ENCODE measurements around the gene ANKH.

Gene ANKH

DNA sequence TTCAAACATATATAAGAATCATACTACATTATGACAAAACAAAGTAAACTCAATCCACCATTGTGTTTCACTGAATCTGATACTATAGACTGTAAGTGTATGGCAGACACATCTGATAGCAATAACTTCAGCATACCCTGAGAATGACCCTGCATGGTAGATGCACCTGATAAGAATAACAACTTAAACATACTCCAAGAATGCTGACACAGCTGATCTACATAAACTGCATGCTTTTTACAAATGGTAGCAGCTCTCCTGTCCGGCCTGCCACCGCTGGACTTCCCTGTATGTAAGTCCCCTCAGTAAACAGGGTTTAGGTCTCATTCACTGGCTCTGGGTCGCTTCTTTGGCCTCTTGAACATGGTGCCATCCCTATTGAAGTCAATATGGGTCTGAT, 100.4 kb downstream of the ANKH start:
- no peaks in the 10 kb centered on the region for H3K27me3 ChIP-seq (ENCODE audit: control insufficient read depth, insufficient read depth, low read length)
- H3K9ac ChIP-seq (ENCODE audit: low read depth, low read length): no peak overlapping the region
- no peaks in the 10 kb centered on the region for H3K9me3 ChIP-seq (ENCODE audit: control insufficient read depth, insufficient read depth, low read length)
- H3K4me1 ChIP-seq (ENCODE audit: control insufficient read depth, insufficient read depth, low read length): peaks cover 7% of the 10 kb centered on the region
- H3K36me3 ChIP-seq (ENCODE audit: control insufficient read depth, insufficient read depth, low read length): no peaks in the 10 kb centered on the region
- no peak overlapping the region for H3K27ac ChIP-seq (ENCODE audit: low read depth, low read length)
- H3K4me3 ChIP-seq (ENCODE audit: low read depth, low read length): no peak overlapping the region

DNA sequence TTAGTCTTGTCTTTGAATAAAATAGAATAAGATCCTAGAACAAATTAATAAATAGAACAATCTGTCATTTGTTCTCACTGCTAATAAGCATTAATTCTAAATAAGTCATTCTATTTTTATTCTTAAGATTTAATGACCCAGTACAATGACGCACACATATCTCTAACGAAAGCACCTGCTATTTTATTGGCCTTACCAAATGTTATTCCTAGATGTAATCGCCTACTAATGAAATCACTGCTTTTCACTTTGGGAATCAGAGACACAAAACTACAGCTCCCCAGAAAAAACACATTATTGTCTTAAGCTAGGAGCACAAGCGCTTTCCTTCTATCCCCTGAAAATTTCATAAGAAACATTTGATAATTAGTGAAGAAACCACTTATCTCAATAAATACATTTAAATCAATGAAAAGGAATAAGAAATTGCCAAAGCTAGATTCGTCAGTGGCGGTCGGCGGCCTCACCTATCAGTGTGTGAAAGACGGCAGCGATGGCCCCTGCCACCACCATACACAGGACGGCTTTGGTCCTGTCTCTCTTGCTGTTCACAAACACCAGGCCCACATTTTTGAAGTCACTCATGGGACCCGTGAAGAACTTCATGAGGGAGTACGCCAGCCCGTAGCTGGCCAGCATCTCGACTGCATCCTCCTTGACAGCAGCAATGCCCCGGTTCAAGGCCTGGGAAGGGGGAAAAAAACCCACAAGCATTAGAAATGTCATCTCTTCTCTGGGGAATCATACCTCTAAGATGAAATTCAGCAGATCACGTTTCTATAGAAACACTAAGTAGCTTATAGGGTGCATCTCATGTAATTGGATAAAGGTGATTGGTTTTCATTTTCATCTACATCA, 102.8 kb downstream of the ANKH start:
- no peak overlapping the region for H3K27ac ChIP-seq (ENCODE audit: low read depth, low read length)

DNA sequence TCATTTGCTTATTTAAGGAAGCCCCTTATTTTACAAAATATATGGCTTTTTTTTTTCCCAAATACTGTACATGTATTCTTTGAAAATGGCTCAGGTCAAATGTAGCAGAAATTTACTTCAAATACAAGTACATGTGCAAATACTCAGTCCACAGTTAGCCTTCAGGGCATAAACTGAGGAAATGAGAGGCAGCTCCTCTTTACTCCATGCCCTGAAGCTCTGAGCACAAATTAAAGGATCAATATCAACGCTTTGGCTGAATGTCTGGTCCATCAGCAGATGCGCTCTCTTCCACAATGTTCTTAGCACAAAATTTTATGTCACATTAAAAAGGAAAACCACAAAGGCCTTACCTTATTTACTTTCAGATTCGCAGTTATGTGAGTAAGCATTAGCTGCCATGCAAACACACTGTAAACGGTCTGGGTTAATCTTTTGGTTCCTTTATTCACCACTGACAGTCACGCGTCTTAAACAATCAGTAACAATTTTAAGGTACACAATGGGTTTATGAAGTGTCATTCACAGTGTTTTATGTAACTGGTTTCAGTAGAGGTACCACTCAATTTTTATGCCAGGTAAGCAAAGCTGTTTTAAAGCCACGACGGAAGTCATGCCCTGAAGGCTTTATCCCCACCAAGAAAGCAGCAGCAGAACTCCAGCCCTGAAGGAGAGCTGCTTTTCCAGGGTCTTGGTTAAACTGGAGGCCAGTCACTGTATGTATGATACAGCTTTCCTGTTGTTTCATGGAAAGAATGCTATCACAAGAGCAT, 103.7 kb downstream of the ANKH start:
- H3K36me3 ChIP-seq (ENCODE audit: control insufficient read depth, insufficient read depth, low read length): no peaks in the 10 kb centered on the region
- H3K4me3 ChIP-seq (ENCODE audit: low read depth, low read length): no peak overlapping the region

More for the DNA sequence above, 102.8 kb downstream of the ANKH start:
- Histone ChIP-seq H3K9me3 (ENCODE audit: control insufficient read depth, insufficient read depth, low read length) (no peaks in the 10 kb centered on the region), H3K4me3 (ENCODE audit: low read depth, low read length) (no peak overlapping the region), H3K36me3 (ENCODE audit: control insufficient read depth, insufficient read depth, low read length) (no peaks in the 10 kb centered on the region), H3K4me1 (ENCODE audit: control insufficient read depth, insufficient read depth, low read length) (peaks cover 5% of the 10 kb centered on the region), H3K27me3 (ENCODE audit: control insufficient read depth, insufficient read depth, low read length) (no peaks in the 10 kb centered on the region), H3K9ac (ENCODE audit: low read depth, low read length) (no peak overlapping the region)

DNA sequence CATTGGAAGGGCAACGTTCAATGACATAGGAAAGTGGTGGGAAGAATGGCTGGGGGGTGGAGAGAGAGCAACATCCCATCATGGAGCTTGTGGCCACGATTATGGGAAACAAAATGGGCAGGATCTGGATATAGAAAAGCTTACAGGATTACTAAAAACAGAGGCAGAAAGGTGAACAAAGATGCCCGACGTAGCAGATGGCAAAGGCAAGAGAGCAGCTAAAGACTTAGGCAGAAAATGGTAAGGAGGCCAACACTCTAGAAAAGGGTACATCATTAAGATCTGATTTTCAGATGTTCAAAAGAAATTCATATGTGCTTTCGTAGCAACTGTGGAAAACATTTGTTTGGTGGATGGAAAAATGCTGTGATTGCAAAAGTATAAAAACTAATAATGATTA, 104.5 kb downstream of the ANKH start:
- Histone ChIP-seq H3K9ac (ENCODE audit: low read depth, low read length) (no peak overlapping the region), H3K27me3 (ENCODE audit: control insufficient read depth, insufficient read depth, low read length) (no peaks in the 10 kb centered on the region), H3K36me3 (ENCODE audit: control insufficient read depth, insufficient read depth, low read length) (no peaks in the 10 kb centered on the region), H3K9me3 (ENCODE audit: control insufficient read depth, insufficient read depth, low read length) (no peaks in the 10 kb centered on the region), H3K4me3 (ENCODE audit: low read depth, low read length) (no peak overlapping the region), H3K27ac (ENCODE audit: low read depth, low read length) (no peak overlapping the region), H3K4me1 (ENCODE audit: control insufficient read depth, insufficient read depth, low read length) (no peaks in the 10 kb centered on the region)

More for the DNA sequence above, 103.7 kb downstream of the ANKH start:
- H3K9ac ChIP-seq (ENCODE audit: low read depth, low read length): no peak overlapping the region
- no peaks in the 10 kb centered on the region for H3K27me3 ChIP-seq (ENCODE audit: control insufficient read depth, insufficient read depth, low read length)
- H3K27ac ChIP-seq (ENCODE audit: low read depth, low read length): no peak overlapping the region
- no peaks in the 10 kb centered on the region for H3K4me1 ChIP-seq (ENCODE audit: control insufficient read depth, insufficient read depth, low read length)
- no peaks in the 10 kb centered on the region for H3K9me3 ChIP-seq (ENCODE audit: control insufficient read depth, insufficient read depth, low read length)

DNA sequence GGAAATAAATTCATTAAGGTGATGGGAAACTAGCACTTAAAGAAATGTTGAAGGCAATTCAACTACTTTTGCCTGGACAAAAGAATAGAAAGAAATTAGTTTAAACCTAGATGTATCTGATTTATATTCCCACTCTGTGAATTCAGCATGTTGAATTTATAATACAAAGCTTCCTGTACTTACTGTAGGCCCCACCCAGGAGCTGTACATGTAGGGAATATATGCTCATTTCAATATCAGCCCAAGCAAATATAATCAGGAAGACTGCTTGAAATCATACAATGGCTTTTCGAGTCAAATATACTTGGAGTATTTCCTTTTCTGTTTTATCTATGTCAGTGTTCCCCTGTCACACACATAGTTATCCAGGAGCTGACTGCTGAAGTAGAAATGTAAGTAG, 105.0 kb downstream of the ANKH start:
- Histone ChIP-seq H3K4me1 (ENCODE audit: control insufficient read depth, insufficient read depth, low read length) (no peaks in the 10 kb centered on the region), H3K27ac (ENCODE audit: low read depth, low read length) (no peak overlapping the region), H3K4me3 (ENCODE audit: low read depth, low read length) (no peak overlapping the region), H3K27me3 (ENCODE audit: control insufficient read depth, insufficient read depth, low read length) (no peaks in the 10 kb centered on the region), H3K36me3 (ENCODE audit: control insufficient read depth, insufficient read depth, low read length) (no peaks in the 10 kb centered on the region), H3K9me3 (ENCODE audit: control insufficient read depth, insufficient read depth, low read length) (no peaks in the 10 kb centered on the region), H3K9ac (ENCODE audit: low read depth, low read length) (no peak overlapping the region)

DNA sequence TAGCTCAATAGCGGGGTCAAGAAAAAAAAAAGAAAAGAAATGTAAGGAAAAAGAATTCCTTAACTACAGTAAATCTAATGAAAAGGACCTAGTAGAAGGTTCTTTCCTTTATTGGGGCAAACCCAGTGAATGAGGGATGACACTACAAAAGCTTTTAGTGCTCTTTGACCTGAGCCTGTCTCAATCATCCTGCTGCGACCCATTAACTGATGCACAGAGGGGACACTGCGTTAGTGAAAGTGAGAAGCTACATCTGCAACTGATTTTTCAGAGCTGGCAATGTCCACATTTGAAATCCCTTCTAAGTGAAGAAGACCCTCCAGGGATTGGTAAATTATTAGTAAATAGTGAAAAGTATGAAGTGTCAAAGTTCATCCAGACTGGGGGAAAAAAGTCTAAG, 106.0 kb downstream of the ANKH start:
- Histone ChIP-seq H3K9me3 (ENCODE audit: control insufficient read depth, insufficient read depth, low read length) (no peaks in the 10 kb centered on the region), H3K9ac (ENCODE audit: low read depth, low read length) (no peak overlapping the region), H3K4me3 (ENCODE audit: low read depth, low read length) (no peak overlapping the region), H3K27me3 (ENCODE audit: control insufficient read depth, insufficient read depth, low read length) (no peaks in the 10 kb centered on the region), H3K36me3 (ENCODE audit: control insufficient read depth, insufficient read depth, low read length) (no peaks in the 10 kb centered on the region), H3K4me1 (ENCODE audit: control insufficient read depth, insufficient read depth, low read length) (no peaks in the 10 kb centered on the region), H3K27ac (ENCODE audit: low read depth, low read length) (no peak overlapping the region)

DNA sequence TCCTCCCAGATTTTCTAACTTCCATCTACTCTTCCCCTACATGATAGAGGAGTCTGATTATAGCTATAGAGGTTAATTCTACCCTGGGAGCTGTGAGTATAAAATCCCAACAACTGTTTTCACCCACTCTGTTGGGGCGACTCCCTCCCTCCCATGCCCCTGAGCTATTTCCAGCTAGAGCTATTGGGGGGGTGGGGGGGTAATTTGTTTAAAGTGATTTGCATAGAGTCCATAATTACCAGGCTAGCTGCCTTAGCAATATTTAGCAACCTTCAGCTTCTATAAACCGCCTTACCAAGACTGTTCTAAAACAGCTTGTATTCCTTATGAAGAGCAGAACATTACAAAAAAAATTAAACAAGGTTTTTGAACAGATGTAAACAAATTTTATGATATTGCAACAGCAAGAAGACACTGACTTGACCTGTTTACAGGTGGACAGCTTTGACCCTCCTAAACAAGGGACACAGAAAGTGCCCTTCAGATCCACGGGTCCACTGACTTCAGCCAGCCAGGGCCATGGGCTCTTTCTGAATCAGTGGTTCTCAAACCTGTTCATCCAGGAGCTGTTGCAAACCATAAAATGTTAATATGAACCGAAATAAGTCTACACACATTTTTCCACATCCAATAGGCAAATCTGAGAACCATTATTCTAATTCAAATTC, 108.9 kb downstream of the ANKH start:
- H3K27ac ChIP-seq (ENCODE audit: low read depth, low read length): no peak overlapping the region
- no peaks in the 10 kb centered on the region for H3K4me1 ChIP-seq (ENCODE audit: control insufficient read depth, insufficient read depth, low read length)
- no peaks in the 10 kb centered on the region for H3K9me3 ChIP-seq (ENCODE audit: control insufficient read depth, insufficient read depth, low read length)
- H3K36me3 ChIP-seq (ENCODE audit: control insufficient read depth, insufficient read depth, low read length): no peaks in the 10 kb centered on the region
- no peak overlapping the region for H3K4me3 ChIP-seq (ENCODE audit: low read depth, low read length)
- H3K9ac ChIP-seq (ENCODE audit: low read depth, low read length): no peak overlapping the region
- H3K27me3 ChIP-seq (ENCODE audit: control insufficient read depth, insufficient read depth, low read length): no peaks in the 10 kb centered on the region

DNA sequence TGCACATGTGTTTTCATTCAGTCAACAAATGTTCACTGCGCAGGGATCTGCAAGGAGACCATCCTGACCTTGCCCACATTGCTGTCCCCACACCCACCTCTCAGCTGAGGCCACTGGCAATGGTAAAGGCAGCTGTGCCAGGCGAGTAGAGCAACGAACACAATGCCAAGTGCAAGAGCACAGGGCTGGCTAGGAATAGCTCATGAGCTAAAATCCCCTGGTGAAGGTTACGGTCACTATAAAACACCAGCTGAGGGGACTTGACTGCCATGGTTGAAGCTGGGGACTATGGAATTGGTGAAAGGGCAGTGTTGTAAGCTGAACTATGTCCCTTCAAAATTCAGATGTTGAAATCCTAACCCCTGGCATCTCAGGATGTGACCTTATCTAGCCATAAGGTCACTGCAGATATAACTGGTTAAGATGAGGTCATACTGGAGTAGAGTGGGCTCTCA, 111.0 kb downstream of the ANKH start:
- H3K4me3 ChIP-seq (ENCODE audit: low read depth, low read length): no peak overlapping the region
- no peak overlapping the region for H3K27ac ChIP-seq (ENCODE audit: low read depth, low read length)
- peaks cover 4% of the 10 kb centered on the region; the same call in 1 of the 2 replicates for H3K4me1 ChIP-seq (ENCODE audit: control insufficient read depth, insufficient read depth, low read length)
- no peaks in the 10 kb centered on the region for H3K36me3 ChIP-seq (ENCODE audit: control insufficient read depth, insufficient read depth, low read length)
- no peaks in the 10 kb centered on the region for H3K27me3 ChIP-seq (ENCODE audit: control insufficient read depth, insufficient read depth, low read length)
- no peaks in the 10 kb centered on the region for H3K9me3 ChIP-seq (ENCODE audit: control insufficient read depth, insufficient read depth, low read length)
- H3K9ac ChIP-seq (ENCODE audit: low read depth, low read length): no peak overlapping the region

DNA sequence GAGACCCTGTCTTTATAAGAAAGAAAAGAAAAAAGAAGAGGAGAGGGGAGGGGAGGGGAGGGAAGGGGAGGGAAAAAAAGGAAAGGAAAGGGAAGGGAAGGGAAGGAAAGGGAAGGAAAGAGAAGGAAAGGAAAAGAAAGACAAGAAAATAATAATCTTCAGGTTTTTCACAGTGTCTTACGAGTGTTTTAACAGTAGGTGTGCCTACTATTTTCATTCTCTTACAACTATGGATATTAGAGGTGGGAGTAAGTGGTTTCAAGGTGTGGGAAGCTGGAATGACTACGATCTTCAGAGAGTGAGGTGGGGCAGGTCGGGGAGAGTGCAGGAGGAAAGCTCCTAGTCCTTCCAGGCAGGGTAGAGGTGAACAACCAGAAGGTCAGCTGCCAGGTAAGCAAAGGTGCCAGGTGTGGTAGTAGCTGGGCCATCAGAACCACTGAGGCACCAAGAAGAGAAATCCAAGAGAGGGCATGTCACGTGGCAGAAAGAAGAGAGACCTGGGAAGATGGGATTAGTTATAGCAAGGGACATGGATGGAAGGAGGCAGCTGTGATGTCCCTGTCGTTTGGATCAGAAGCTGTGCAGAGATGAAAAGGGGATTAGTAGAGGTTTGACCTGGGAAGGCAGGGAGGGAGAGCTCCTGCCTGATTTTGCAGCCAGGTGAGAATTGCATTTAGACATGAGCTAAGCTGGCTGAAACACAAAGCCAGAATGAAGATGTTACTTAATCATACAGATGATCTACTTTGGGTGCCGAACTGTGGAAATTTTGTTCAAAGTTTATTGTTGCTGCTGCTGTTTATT, 111.6 kb downstream of the ANKH start:
- no peak overlapping the region for H3K9ac ChIP-seq (ENCODE audit: low read depth, low read length)
- no peaks in the 10 kb centered on the region for H3K27me3 ChIP-seq (ENCODE audit: control insufficient read depth, insufficient read depth, low read length)
- H3K9me3 ChIP-seq (ENCODE audit: control insufficient read depth, insufficient read depth, low read length): no peaks in the 10 kb centered on the region
- H3K4me3 ChIP-seq (ENCODE audit: low read depth, low read length): no peak overlapping the region
- peaks cover 4% of the 10 kb centered on the region; the same call in 1 of the 2 replicates for H3K4me1 ChIP-seq (ENCODE audit: control insufficient read depth, insufficient read depth, low read length)
- no peak overlapping the region for H3K27ac ChIP-seq (ENCODE audit: low read depth, low read length)
- H3K36me3 ChIP-seq (ENCODE audit: control insufficient read depth, insufficient read depth, low read length): no peaks in the 10 kb centered on the region

DNA sequence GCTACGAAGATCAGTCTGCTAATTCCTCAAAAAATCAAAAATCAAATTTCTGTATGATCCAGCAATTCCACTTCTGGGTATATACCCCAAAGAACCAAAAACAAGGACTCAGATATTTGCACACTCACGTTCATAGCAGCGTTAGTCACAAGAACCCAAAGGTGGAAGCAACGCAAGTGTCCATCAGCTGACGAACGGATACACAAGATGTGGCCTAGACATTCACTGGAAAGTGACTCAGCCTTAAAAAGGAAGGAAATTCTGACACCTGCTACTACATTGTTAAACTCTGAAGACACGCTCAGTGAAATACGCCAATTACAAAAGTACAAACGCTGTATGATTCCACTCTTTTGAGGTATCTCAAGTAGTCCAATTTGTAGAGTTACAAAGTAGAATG, 113.7 kb downstream of the ANKH start:
- Histone ChIP-seq H3K9ac (ENCODE audit: low read depth, low read length) (no peak overlapping the region), H3K36me3 (ENCODE audit: control insufficient read depth, insufficient read depth, low read length) (no peaks in the 10 kb centered on the region), H3K4me3 (ENCODE audit: low read depth, low read length) (no peak overlapping the region), H3K9me3 (ENCODE audit: control insufficient read depth, insufficient read depth, low read length) (no peaks in the 10 kb centered on the region), H3K27ac (ENCODE audit: low read depth, low read length) (no peak overlapping the region), H3K27me3 (ENCODE audit: control insufficient read depth, insufficient read depth, low read length) (no peaks in the 10 kb centered on the region), H3K4me1 (ENCODE audit: control insufficient read depth, insufficient read depth, low read length) (peaks cover 5% of the 10 kb centered on the region)
